Prostate gland (tissue), 2 donors: ENCODE data around the gene CTNND2. TPM values are rescaled to one million over a fixed set of nuclear protein-coding genes. Genes with fewer than 3 reads are reported as not detected.

Experiments
- DNase-seq: peaks from one replicate; pipeline ENCODE4 v3.0.0-alpha.2; 2019; ENCODE audit warnings: low spot score
- H3K27ac ChIP-seq, 2 donors: fragments of 200-600 bp; sonication (generic); 2 replicates each; pipeline ENCODE4 v1.5.1; 2017 to 2019
- H3K27me3 ChIP-seq: fragments of 200-600 bp; sonication (generic); replicated peaks from 2 replicates; pipeline ENCODE4 v1.5.1; 2019; ENCODE audit not compliant: insufficient read depth
- H3K36me3 ChIP-seq, 2 donors: fragments of 200-600 bp; sonication (generic); 1 replicate in 1 of 2; 2 replicates in 1 of 2; pipeline versions ENCODE4 v1.5.1 to v1.8.1; 2017 to 2019
- H3K4me1 ChIP-seq: fragments of 200-600 bp; sonication (generic); replicated peaks from 2 replicates; pipeline ENCODE4 v1.5.1; 2019
- H3K4me3 ChIP-seq, 2 donors: fragments of 200-600 bp; sonication (generic); 2 replicates each; pipeline ENCODE4 v1.5.1; 2017 to 2019
- H3K9me3 ChIP-seq: fragments of 200-600 bp; sonication (generic); 2 replicates; pipeline ENCODE4 v1.5.1; 2017
- CTCF ChIP-seq, 4 experiments: fragments of 200-600 bp in 2 of 4; fragments of 450-650 bp in 2 of 4; sonication (generic) in 2 of 4; IDR thresholded peaks; 1 replicate in 3 of 4; 2 replicates in 1 of 4; pipeline ENCODE4 v1.5.1; 2016 to 2019; ENCODE audit warnings: antibody characterized with exemption in 4 of 4, mild to moderate bottlenecking in 2 of 4, moderate library complexity in 2 of 4
- POLR2A ChIP-seq: fragments of 450-650 bp; IDR thresholded peaks from one replicate; pipeline ENCODE4 v1.6.1; 2016; ENCODE audit warnings: antibody characterized with exemption, mild to moderate bottlenecking
- POLR2AphosphoS5 ChIP-seq: sonication (generic); formaldehyde crosslinking; IDR thresholded peaks from one replicate; pipeline ENCODE4 v1.6.1; 2017; ENCODE audit warnings: antibody characterized with exemption
- WGBS: methylation state at CpG from one replicate; pipeline ENCODE4 v1.1.5; 2018; 5-methylcytosine and 5-hydroxymethylcytosine counted together
- intact Hi-C: fragments of 100-400 bp; cut with DNase I; formaldehyde crosslinking; loops from one replicate; pipeline ENCODE4 v1.14.2; 2022
- total RNA-seq, 2 donors: library from RNA; depleted of rRNA; stranded (reverse); fragments of >200 nt; gene quantifications; one replicate each; pipeline ENCODE4 v1.1.0, GENCODE V29; 2016

CTNND2 gene
- total RNA-seq, 2 donors from 2014 or later, result 5.5 to 11.2 TPM

GRCh38 chr5:11000515-11001353 is 903.5 kb downstream of the CTNND2 start:
- no peak overlapping the region for H3K4me3 ChIP-seq
- intact Hi-C loops, result no loop called here
- H3K36me3 ChIP-seq, result no peaks in the 10 kb centered on the region
- H3K27me3 ChIP-seq, result no peaks in the 10 kb centered on the region
- DNase-seq, result no peak
- H3K27ac ChIP-seq, result no peak overlapping the region
- 26% methylated on average over 2 of the region's 2 CpGs for WGBS
- no peak for TF ChIP-seq POLR2A
- TF ChIP-seq POLR2AphosphoS5, result no peak
- H3K4me1 ChIP-seq, result no peaks in the 10 kb centered on the region
- H3K9me3 ChIP-seq, result no peaks in the 10 kb centered on the region

GRCh38 chr5:10999714-11000113 is 904.5 kb downstream of the CTNND2 start:
- H3K9me3 ChIP-seq, result no peaks in the 10 kb centered on the region
- no peaks in the 10 kb centered on the region for H3K27me3 ChIP-seq
- WGBS, result 91% methylated on average over 11 of the region's 11 CpGs
- no peak overlapping the region for H3K27ac ChIP-seq
- no peaks in the 10 kb centered on the region for H3K4me1 ChIP-seq
- no peaks in the 10 kb centered on the region for H3K36me3 ChIP-seq
- intact Hi-C loops, result no loop called here
- TF ChIP-seq CTCF (IDR thresholded peaks at IDR 0.05) (no peak), POLR2AphosphoS5 (no peak), POLR2A (no peak)
- DNase-seq, result no peak
- no peak overlapping the region for H3K4me3 ChIP-seq

GRCh38 chr5:10995891-10996290 is 908.4 kb downstream of the CTNND2 start:
- Histone ChIP-seq H3K4me3 (no peak overlapping the region), H3K27me3 (no peaks in the 10 kb centered on the region), H3K27ac (no peak overlapping the region), H3K4me1 (no peaks in the 10 kb centered on the region), H3K9me3 (no peaks in the 10 kb centered on the region), H3K36me3 (no peaks in the 10 kb centered on the region)
- WGBS, result 97% methylated on average over 8 of the region's 8 CpGs
- intact Hi-C loops, result no loop called here
- no peak for DNase-seq
- TF ChIP-seq POLR2AphosphoS5 (no peak), POLR2A (no peak), CTCF (IDR thresholded peaks at IDR 0.05) (no peak)

- 61% methylated on average over 21 of the region's 30 CpGs for WGBS
- intact Hi-C loops, result no loop called here
- no peak for DNase-seq
- H3K36me3 ChIP-seq, result no peaks in the 10 kb centered on the region
- no peaks in the 10 kb centered on the region for H3K27me3 ChIP-seq
- TF ChIP-seq CTCF (IDR thresholded peaks at IDR 0.05) (no peak), POLR2A (no peak), POLR2AphosphoS5 (no peak)
- H3K9me3 ChIP-seq, result no peaks in the 10 kb centered on the region
- H3K4me3 ChIP-seq, result no peak overlapping the region
- no peaks in the 10 kb centered on the region for H3K4me1 ChIP-seq
- H3K27ac ChIP-seq, result no peak overlapping the region
Observed at GRCh38 chr5:10994091-10994986, 909.9 kb downstream of the CTNND2 start.

GRCh38 chr5:10990634-10991033 is 913.6 kb downstream of the CTNND2 start:
- intact Hi-C loops, result no loop called here
- H3K9me3 ChIP-seq, result no peaks in the 10 kb centered on the region
- DNase-seq, result no peak
- H3K36me3 ChIP-seq, result no peaks in the 10 kb centered on the region
- WGBS, result 90% methylated on average over 9 of the region's 9 CpGs
- no peak overlapping the region for H3K4me3 ChIP-seq
- H3K27ac ChIP-seq, result no peak overlapping the region
- no peaks in the 10 kb centered on the region for H3K4me1 ChIP-seq
- no peak for TF ChIP-seq POLR2A
- no peaks in the 10 kb centered on the region for H3K27me3 ChIP-seq
